Measurements from ENCODE around the gene TMEM179.

DNA sequence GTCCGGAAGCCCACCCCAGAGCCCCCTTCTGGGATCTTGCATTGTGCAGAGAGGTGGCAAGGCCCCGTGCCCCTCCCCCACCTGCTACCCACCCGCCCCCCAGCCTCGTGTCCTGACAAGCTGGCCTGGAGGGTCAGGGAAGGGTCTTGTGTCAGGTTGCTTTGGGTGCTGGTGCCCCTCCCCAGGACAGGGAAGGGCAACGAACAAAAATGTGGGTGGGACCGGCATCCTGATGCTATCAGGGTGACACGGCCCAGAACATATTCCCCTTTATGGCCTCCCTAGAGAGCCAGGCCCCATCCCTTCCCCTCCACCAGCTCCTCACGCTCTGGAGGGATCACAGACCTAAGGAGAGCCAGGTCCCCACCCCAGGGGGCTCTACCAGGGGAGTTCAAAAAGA, 38.7 kb upstream of the TMEM179 start:
- TF ChIP-seq, protein P1, sequence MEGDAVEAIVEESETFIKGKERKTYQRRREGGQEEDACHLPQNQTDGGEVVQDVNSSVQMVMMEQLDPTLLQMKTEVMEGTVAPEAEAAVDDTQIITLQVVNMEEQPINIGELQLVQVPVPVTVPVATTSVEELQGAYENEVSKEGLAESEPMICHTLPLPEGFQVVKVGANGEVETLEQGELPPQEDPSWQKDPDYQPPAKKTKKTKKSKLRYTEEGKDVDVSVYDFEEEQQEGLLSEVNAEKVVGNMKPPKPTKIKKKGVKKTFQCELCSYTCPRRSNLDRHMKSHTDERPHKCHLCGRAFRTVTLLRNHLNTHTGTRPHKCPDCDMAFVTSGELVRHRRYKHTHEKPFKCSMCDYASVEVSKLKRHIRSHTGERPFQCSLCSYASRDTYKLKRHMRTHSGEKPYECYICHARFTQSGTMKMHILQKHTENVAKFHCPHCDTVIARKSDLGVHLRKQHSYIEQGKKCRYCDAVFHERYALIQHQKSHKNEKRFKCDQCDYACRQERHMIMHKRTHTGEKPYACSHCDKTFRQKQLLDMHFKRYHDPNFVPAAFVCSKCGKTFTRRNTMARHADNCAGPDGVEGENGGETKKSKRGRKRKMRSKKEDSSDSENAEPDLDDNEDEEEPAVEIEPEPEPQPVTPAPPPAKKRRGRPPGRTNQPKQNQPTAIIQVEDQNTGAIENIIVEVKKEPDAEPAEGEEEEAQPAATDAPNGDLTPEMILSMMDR (IDR thresholded peaks at IDR 0.05) = no peak
- TF ChIP-seq POLR2A (IDR thresholded peaks at IDR 0.05) = no peak

Data from lower leg skin (tissue), 3 donors.